ENCODE measurements around the gene SLC40A1. TPM values are rescaled to one million over a fixed set of nuclear protein-coding genes. Genes with fewer than 3 reads are reported as not detected.

Gene SLC40A1
- total and polyA plus RNA-seq, 2 of the 8 experiments (the other 6 are each of a cell fraction or from before 2014, with no cell fraction given): 0.03 TPM; not detected in 1

GRCh38 chr2:189524746-189525145 lies 55.8 kb downstream of the SLC40A1 start:
- ChIA-PET CTCF (ENCODE audit: partially characterized antibody) (no interaction called here), POLR2A (ENCODE audit: partially characterized antibody) (no interaction called here)
- no peaks in the 10 kb centered on the region for H3K27me3 ChIP-seq (replicated peaks in 1 of 4; ENCODE audit: control insufficient read depth in 3 of 4, extremely low read depth in 1 of 4, insufficient read depth in 3 of 4, low read length in 3 of 4)
- 70% methylated on average over 4 of the region's 4 CpGs; no CpG with 5 or more reads in 1 of the 2 experiments for WGBS, 2 experiments (ENCODE audit: extremely low coverage in 1 of 2, insufficient coverage in 1 of 2, insufficient read length in 1 of 2, insufficient replicate concordance in 2 of 2, low coverage in 1 of 2, low lambda C conversion rate in 2 of 2, missing lambda C conversion rate in 1 of 2)
- no peak overlapping the region for H3K14ac ChIP-seq (ENCODE audit: insufficient read length)
- H3K9me3 ChIP-seq (ENCODE audit: insufficient read depth in 2 of 2, low read depth in 1 of 2, low read length in 1 of 2): no peaks in the 10 kb centered on the region
- no peak overlapping the region for H3K9ac ChIP-seq (replicated peaks in 1 of 4; ENCODE audit: extremely low read depth in 1 of 4, low read depth in 3 of 4, low read length in 3 of 4)
- no peak overlapping the region for H3K56ac ChIP-seq (replicated peaks; ENCODE audit: insufficient read length, low read depth, low read length)
- no peaks in the 10 kb centered on the region for H3K79me2 ChIP-seq (ENCODE audit: control insufficient read depth in 1 of 2, insufficient read depth in 2 of 2, low read length in 2 of 2)
- H3K4me1 ChIP-seq (replicated peaks in 1 of 4; ENCODE audit: control insufficient read depth in 3 of 4, insufficient read depth in 4 of 4, low read length in 3 of 4): no peaks in the 10 kb centered on the region
- H2BK12ac ChIP-seq (ENCODE audit: low read depth, low read length): no peak overlapping the region
- no peak overlapping the region for H2AFZ ChIP-seq (ENCODE audit: low read length)
- H2BK15ac ChIP-seq (ENCODE audit: low read length): no peak overlapping the region
- H3K79me1 ChIP-seq (ENCODE audit: low read depth, low read length): no peaks in the 10 kb centered on the region
- no peak overlapping the region for H3K23ac ChIP-seq (ENCODE audit: insufficient read length)
- no peak overlapping the region for H2BK120ac ChIP-seq (replicated peaks; ENCODE audit: low read depth, low read length)
- H2BK20ac ChIP-seq (ENCODE audit: low read length): no peak overlapping the region
- H3K18ac ChIP-seq (ENCODE audit: extremely low read depth, low read length): no peak overlapping the region
- H3K4me2 ChIP-seq (ENCODE audit: insufficient read depth in 1 of 2, low read depth in 2 of 2, low read length in 2 of 2): no peak overlapping the region
- no peak overlapping the region for H2BK5ac ChIP-seq (ENCODE audit: low read depth, low read length)
- H4K5ac ChIP-seq (ENCODE audit: insufficient read length, low read depth, low read length): no peak overlapping the region
- no peak overlapping the region for H4K8ac ChIP-seq (ENCODE audit: extremely low read depth, insufficient read depth, low read length)
- H3K4me3 ChIP-seq (ENCODE audit: extremely low read depth in 1 of 4, insufficient read depth in 2 of 4, low read depth in 3 of 4, low read length in 4 of 4): no peak overlapping the region
- no peak overlapping the region for H3K4ac ChIP-seq (replicated peaks; ENCODE audit: insufficient read length, low read depth, low read length)
- FAIRE-seq (no peak), DNase-seq (ENCODE audit: low read depth in 1 of 2, low spot score in 2 of 2) (no peak)
- no peak overlapping the region for H3K27ac ChIP-seq (ENCODE audit: low read depth, low read length)
- no peaks in the 10 kb centered on the region for H4K20me1 ChIP-seq (replicated peaks in 1 of 2; ENCODE audit: control insufficient read depth in 1 of 2, insufficient read depth in 2 of 2, low read length in 2 of 2)
- H3K36me3 ChIP-seq (ENCODE audit: control insufficient read depth in 2 of 4, insufficient read depth in 4 of 4, low read length in 3 of 4): no peaks in the 10 kb centered on the region
- H2AK5ac ChIP-seq (ENCODE audit: low read depth, low read length): no peak overlapping the region
- H3K23me2 ChIP-seq (ENCODE audit: low read depth, low read length): no peaks in the 10 kb centered on the region
- TF ChIP-seq KDM5A (IDR thresholded peaks at IDR 0.05; ENCODE audit: low read length) (no peak), ASH2L (IDR thresholded peaks at IDR 0.05; ENCODE audit: low read length) (no peak), MAFK (IDR thresholded peaks at IDR 0.05; ENCODE audit: low read depth, low read length) (no peak), SIN3A (conservative IDR thresholded peaks at IDR 0.05 in 1 of 2, IDR thresholded peaks at IDR 0.05 in 1 of 2; ENCODE audit: low read depth in 1 of 2, low read length in 2 of 2) (no peak), CTCF (IDR thresholded peaks at IDR 0.05; ENCODE audit: control extremely low read depth in 1 of 3, insufficient read depth in 1 of 3, low read depth in 1 of 3, low read length in 3 of 3) (no peak), ZNF274 (IDR thresholded peaks at IDR 0.05; ENCODE audit: borderline replicate concordance, extremely low read depth, low read length) (no peak), GABPA (IDR thresholded peaks at IDR 0.05; ENCODE audit: borderline replicate concordance, insufficient read depth, low read length) (no peak)
- H4K91ac ChIP-seq (replicated peaks; ENCODE audit: insufficient read length, low read length): no peak overlapping the region

Measured in H1 (cell line).